Activated T-helper 1 cell treated with anti-CD3 and anti-CD28 coated beads, Interleukin-2, amount 50 U/mL, for 16 hours (primary cell): ENCODE data around the gene LPCAT2.
"Not testable (repeated sequence)": the region's sequence is repeated elsewhere in the genome, so short reads cannot be mapped to it uniquely, and the experiment has no call there.

Experiments
- DNase-seq, 2 donors: peaks; one replicate each; pipeline ENCODE4 v3.0.0-alpha.2; 2020; ENCODE audit warnings: low read depth in 1 of 2, low spot score in 1 of 2

Gene LPCAT2

DNA sequence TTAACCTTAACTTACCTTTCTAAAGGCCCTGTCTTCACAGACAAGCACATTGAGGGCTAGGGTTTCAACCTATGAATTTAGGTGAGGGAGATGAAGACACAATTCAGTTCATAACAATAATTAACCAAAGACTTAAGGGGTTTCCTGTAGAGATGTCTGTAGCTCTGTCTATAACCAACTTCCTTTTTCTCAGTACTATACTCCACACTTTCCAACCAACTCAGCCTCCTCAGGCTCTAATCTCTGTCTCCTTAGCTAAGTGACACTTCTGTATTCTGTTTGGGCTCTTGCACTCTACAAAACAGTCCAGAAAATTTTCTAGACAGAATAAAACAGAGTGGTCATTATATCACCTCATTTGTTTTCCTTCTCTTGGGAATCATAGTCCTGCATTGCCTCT is 83.4 kb downstream of the LPCAT2 start:
- DNase-seq: no peak

GRCh38 chr16:55597928-55598327 is 89.1 kb downstream of the LPCAT2 start:
- DNase-seq: no peak

GRCh38 chr16:55605754-55606336 is 97.0 kb downstream of the LPCAT2 start:
- no peak for DNase-seq

DNA sequence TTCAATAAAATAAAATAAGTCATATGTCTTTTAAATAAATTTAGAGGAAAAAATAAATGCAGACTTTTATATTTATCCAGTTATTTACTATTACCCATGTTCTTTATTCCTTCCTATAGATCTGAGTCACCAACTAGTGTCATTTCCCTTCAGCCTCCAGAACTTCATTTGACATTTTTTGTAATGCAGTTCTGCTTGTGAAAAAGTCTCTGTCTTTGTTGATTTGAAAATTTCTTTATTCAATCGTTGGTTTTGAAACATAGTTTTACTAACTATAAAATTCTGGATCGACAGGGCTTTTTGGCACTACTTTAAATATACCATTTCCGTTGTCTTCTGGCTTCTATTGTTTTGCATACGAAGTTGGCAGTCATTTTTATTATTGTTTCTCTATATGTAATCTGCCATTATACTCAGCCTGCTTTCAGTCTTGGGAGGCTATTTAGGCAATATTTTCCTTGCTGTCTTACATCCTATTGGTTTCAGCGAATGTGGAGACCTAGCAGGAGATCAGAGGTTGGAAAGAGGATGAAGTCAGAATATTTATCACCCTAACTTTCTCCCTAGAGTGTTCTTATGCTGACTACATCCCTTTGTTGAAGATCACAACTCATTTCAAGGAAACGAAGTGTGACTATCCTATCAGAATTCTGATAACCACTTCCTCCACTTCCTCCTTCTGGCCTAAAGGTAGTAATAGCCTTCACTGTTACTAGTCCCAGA is 104.9 kb downstream of the LPCAT2 start:
- no peak for DNase-seq

GRCh38 chr16:55615071-55615470 is 106.2 kb downstream of the LPCAT2 start:
- DNase-seq: no peak

- DNase-seq: not testable (repeated sequence)
Observed at GRCh38 chr16:55615670-55616069, 106.8 kb downstream of the LPCAT2 start.

DNA sequence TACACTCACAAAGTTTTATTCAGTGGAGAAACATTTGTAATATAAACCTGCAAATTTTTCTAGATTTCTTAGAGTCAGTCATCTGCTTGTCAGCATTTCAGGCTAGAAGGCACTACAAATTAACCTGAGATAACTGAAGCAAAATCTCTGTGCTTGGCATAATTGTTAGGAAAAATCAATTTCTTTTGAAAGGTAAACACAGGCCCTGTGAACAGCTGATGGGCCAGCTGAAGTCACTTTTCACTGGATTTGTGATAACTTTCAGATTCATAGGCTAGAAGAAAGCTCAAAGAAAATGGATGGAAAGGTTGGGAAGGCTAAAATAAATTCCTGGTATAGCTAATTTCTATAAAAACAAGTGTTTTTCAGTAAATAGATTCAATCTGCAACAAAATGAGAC is 112.9 kb downstream of the LPCAT2 start:
- DNase-seq: no peak

GRCh38 chr16:55622272-55622671 is 113.4 kb downstream of the LPCAT2 start:
- DNase-seq: no peak

GRCh38 chr16:55622930-55623561 is 114.2 kb downstream of the LPCAT2 start:
- no peak for DNase-seq

DNA sequence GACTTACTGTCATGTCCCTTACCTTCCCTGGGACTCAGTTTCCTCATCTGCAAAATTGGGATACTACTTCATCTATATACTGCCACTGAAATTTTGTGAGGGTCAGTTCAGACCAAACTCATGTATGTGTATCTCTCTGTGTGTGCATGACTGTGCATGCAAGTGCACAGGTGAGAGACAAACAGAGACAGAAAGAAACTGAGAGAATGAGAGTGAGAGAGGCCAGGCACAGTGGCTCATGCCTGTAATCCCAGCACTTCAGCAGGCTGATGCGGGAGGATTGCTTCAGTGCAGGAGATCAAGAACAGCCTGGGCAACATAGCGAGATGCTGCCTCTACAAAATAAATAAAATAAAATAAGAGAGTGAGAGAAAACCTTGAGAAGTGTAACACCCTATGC is 114.8 kb downstream of the LPCAT2 start:
- no peak for DNase-seq

GRCh38 chr16:55624696-55625095 is 115.8 kb downstream of the LPCAT2 start:
- no peak for DNase-seq

DNA sequence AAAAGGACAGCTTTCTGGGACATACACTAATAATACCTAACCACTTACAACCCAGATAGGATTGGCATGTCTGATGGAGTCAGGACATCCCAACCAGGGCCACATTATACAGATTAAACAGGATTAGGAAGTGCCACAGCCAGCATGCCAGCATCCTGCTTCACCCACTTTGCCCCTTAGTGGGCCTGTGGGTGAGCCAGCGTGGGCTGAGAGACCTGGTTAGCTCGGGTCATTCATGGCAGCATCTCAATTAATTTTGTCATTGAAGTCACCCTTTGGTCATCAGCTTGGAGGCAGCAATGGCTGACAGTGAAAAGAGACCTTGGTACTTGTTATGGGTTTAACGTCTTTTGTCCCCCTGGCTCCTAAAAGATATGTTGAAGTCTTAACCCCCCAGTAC is 117.0 kb downstream of the LPCAT2 start:
- DNase-seq: no peak

GRCh38 chr16:55628306-55628968 is 119.6 kb downstream of the LPCAT2 start:
- no peak for DNase-seq

DNA sequence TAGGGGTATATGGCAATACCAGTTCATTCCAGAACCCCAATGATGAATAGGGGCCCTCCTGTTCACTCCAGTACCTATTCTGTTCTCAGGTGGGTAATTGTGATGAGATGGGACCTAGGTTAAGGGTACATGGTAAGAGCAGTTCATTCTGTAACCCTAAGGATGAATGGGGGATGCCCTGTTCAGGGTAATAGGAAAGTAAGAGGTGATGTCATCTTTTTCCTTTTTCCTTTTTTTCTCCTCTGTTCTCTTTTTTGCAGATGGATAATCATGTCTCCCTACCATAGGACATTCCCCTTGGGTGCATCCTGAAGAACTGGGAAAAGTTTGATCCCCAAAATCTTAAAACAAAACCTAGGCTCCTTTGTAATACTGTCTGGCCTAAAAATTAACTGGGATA is 121.9 kb downstream of the LPCAT2 start:
- no peak for DNase-seq

- no peak for DNase-seq
Observed at GRCh38 chr16:55632259-55632658, 123.4 kb downstream of the LPCAT2 start.

DNA sequence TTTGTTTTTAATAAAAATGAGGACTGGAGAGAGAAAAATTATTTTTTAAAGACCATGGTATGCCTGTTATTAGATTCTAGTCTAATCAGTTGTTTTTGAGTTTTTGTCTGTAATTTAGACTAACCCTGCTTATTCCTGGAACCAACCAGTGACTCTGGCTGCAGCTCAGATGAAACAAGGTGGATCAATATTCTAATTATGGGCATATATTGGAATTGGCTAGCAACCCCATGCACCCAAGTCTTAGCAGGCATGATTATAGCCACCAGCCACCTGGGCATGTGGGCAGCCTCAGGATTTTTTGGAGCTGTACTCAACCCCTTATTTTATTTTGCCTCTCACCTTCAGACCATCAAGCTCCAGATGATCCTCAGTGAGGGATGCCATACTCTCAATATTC is 125.3 kb downstream of the LPCAT2 start:
- DNase-seq: no peak
